Right renal cortex interstitium (tissue), 3 donors: ENCODE measurements around the gene SLC44A3. TPM values are rescaled to one million over a fixed set of nuclear protein-coding genes. Genes with fewer than 3 reads are reported as not detected.
"Not testable (repeated sequence)": the region's sequence is repeated elsewhere in the genome, so short reads cannot be mapped to it uniquely, and the experiment has no call there.

ENCODE experiments used
- DNase-seq, 3 donors: peaks; one replicate each; pipeline ENCODE4 v3.0.0-alpha.2; 2013; ENCODE audit warnings: low read depth in 3 of 3, low spot score in 2 of 3
- polyA plus RNA-seq, 3 donors: library from polyadenylated mRNA; unstranded; fragments of 120-200 nt; gene quantifications; one replicate each; pipeline ENCODE4 v1.2.1, GENCODE V29; 2013; ENCODE audit not compliant: insufficient read length in 3 of 3

SLC44A3 gene
- polyA plus RNA-seq, 3 donors: 83.5 to 123 (median 88.6) TPM

DNA sequence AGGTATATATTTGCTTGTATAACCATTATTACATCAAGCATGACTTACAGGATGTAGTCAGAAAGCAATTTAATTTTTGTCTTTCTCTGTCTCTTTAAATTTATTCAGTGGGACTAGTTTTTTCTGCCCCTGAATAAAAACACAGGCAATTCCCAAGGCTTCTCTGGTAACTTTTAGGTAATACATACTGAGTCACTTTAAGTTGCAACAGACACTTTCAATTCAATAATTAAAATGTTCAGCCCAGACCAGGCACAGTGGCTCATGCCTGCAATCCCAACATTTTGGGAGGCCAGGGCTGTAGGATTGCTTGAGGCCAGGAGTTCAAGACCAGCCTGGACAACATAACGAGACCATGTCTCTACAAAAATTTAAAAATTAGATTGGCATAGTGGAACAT lies 12.3 kb downstream of the SLC44A3 start:
- DNase-seq: no peak

GRCh38 chr1:94832931-94833585 lies 12.9 kb downstream of the SLC44A3 start:
- DNase-seq: no peak

- DNase-seq: no peak
These were observed 16.7 kb downstream of the SLC44A3 start for GRCh38 chr1:94836891-94837290.

DNA sequence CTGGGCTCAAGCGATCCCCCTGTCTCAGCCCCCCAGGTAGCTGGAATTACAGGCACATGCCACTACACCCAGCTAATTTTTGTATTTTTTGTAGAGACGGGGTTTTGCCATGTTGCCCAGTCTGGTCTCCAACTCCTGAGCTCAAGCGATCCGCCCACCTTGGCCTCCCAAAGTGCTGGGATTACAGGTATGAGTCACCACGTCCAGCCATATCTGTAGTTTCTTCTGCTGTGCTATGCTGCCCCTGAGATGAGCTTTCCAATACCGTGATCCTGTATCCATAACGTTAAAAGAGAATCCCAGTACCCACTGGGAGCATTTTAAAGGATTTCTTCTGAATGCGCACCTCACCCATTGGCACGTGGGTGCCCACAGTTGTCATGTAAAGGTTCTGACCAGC lies 20.2 kb downstream of the SLC44A3 start:
- not testable (repeated sequence) for DNase-seq

DNA sequence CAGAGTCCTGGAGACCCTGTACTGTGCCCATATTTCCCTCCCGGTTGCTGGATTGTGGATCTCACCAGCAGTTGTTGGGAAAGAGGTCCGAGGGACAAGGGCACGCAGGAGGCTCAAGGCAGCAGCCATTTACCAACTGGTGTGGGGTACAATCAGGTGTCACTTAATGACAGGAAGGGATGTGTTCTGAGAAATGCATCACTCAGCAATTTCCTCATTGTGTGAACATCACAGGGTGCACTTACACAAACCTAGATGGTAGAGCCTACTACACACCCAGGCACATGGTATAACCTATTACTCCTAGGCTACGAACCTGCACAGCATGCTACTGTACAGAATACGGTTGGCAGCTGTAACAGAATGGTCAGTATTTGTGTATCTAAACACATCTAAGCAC lies 20.7 kb downstream of the SLC44A3 start:
- DNase-seq: no peak

DNA sequence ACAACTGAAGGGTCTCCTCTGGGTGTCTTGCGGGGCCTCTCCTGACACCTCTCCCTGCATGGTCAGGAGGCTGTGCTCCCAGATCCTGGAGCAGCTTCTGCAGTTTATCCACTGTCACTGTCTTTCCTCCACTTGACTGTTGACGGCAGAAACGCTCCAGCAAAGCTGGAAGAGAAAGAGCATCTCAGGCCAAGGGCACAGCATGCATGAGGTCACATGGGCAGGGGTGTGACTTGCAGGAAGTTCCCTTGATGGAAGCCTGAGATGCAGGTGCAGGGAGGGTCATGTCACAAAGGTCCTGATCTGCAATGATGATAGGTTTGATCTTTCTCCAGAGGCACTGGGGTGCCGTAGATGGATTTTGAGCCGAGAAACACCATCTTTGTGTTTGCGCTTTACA lies 23.3 kb downstream of the SLC44A3 start:
- DNase-seq: no peak

GRCh38 chr1:94843846-94844245 lies 23.7 kb downstream of the SLC44A3 start:
- no peak for DNase-seq

GRCh38 chr1:94846308-94846707 lies 26.2 kb downstream of the SLC44A3 start:
- DNase-seq: no peak

GRCh38 chr1:94851571-94851970 lies 31.4 kb downstream of the SLC44A3 start:
- DNase-seq: no peak

DNA sequence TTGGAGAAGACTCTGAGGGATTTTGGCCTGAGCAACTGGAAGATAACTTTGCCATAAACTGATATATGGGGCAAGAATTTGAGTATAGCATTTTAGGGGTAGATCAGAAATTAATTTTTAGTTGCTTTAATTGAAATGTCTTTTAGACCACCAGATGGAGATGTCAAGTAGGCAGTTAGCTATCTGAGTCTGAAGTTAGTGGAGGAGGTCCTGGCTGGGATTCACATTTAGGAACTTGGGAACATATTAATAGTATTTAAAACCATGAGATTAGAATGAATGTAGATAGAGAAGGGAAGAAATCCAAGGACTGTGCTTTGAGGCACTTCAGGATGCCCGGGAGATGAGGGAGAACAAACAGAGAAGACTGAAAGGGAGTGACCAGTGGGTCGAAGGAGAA lies 32.6 kb downstream of the SLC44A3 start:
- no peak for DNase-seq

DNA sequence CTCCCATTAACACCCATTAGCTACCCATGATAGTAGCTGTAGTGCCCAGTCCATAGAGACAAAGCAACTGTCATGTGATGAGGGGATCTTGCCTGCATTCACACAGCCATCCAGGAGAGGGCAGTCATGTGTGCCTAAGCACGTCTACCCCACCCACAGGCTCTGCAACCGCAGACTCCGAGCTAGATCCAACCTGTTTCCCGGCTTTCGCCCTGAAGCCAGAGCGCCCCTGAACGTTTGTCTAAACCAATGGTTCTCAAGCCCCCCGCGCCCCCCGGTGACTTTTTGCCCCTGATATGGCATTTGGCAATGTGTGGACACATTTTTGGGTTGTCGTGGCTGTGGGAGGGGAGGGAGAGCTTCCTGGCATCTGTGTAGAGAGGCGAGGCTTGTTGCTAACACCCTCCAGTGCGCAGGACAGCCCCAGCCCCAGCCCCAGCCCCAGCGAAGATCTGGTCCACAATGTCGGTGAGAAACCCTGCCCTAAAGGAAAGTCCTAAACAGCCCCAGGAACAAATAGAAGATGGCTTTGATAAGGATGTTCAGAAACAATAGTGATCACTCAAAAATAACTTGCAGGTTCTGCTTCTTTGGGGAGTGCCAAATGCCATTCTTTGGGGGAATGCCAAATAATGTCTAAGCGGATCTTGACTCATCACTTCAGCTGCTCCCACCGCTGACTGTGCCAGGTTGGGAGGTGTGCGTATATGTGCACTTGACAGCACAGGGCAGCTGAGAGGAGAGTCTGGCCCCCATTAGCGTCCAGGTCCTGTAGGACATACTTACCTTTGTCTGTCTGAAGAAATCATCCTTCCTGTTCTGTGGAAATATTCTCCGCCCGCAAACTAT lies 34.5 kb downstream of the SLC44A3 start:
- peak; percentile 72 to 79 (median 78) for DNase-seq

DNA sequence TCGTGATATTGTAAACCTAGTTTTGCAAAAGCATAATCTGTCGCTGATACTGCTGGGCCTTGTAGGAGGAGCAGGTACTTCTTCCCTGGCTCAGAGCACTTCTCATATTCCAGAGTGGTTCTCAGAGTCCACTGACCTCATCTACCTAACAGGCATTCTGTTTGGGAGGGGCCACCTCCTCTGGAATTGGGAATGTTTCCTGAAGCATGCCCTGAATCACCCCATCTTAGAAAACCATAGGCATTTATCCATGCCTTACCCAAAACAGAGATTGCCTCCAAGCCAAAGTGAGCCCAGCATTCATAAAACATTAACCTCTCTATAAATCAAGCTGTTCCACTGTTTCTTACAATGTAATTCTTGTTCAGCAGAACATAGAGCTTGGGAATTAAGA lies 35.1 kb downstream of the SLC44A3 start:
- DNase-seq: no peak

- no peak for DNase-seq
These were observed 35.8 kb downstream of the SLC44A3 start for GRCh38 chr1:94856004-94856403.

DNA sequence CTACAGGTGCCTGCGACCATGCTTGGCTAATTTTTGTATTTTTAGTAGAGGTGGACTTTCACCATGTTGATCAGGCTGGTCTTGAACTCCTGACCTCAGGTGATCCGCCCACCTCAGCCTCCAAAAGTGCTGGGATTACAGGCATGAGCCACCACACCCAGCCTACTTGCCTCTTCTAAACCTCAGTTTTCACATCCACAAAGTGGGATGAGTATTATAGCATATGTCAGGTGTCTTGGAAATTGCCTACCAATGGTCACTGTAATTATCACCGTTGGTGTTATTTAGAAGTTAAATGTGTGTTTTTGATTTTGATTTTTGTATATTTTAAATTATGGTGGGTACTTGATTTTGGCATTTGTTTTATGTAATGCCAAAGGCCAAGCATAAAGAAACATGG lies 36.7 kb downstream of the SLC44A3 start:
- no peak for DNase-seq

DNA sequence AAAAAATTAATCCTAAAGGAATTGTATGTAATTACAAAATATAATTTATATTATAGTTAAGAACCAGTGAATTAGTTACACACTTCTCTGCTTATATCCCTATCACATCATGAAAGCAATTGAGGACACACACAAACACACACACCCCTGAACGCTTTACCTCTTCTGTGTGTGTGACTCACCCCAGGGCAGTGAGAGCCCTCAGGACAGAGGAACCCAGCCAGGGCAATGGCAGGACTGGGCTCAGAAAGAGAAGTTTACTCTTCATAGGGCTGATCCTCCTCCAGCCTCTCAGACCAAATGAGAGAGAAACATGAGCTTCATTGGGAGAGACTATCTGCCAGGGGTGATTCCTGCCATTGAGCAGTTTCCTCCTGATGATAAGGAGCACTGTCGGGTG lies 38.1 kb downstream of the SLC44A3 start:
- DNase-seq: no peak

GRCh38 chr1:94859174-94859573 lies 39.0 kb downstream of the SLC44A3 start:
- no peak for DNase-seq

DNA sequence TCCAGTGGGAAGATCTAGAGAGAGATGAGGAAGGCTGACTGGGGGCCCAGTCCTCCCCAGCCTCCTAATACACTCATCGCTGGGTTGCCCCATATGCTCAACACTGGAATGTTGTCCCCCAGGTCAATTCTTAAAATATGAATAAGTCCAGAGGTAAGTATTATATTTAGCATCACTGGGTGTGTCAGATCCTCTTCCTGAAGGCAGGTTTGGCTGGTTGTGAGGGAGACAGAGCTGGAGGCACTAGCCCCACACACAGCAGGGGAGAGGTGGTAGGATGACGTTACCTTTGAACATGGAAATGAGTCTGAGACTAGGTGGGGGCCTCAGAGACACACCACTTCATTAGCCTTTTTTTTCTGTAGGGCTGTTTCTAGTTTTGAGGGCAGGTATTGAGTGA lies 42.6 kb downstream of the SLC44A3 start:
- no peak for DNase-seq

- no peak for DNase-seq
These were observed 43.2 kb downstream of the SLC44A3 start for GRCh38 chr1:94863297-94863911.

DNA sequence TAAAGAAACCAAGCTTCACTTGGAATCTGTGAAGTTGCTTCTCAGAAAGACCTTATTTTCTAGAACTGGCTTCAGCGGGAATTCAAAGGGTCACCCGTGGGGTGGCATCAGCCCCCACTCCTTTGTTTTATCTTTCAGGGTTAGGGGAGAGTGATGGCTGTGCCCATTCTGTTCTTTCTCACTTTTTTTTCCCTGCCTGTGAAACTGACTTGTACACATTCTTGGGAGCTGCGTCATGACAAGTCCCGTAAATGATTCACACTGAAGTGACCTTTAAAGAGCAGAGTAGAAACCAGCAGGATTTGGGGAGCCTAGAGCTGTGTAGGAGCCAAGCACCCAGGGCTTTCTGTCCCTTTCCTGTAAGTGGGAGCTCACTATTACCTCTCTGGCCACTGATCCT lies 43.8 kb downstream of the SLC44A3 start:
- DNase-seq: no peak

- no peak for DNase-seq
These were observed 44.7 kb downstream of the SLC44A3 start for GRCh38 chr1:94864821-94865220.

DNA sequence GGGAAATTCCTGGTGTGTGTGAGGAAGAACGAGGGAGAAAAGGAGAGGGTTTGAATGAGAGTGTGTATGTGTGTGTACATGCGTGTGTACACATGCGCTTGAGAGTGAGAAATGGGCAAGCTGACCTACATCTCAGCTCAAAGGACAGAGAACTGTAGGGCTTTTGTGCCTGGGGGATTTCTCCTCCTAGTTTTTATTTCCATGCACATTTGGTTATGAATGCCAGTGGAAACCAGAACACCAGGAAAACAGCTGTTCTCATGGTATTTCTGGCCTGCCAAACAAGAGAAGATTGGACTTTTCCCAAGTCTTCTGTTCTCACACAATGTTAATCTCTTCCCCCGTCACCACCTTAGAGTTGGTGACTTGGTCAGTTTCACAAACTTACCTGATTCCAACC lies 45.2 kb downstream of the SLC44A3 start:
- no peak for DNase-seq
